H1 (cell line): ENCODE data around the gene ZMIZ1. TPM values are rescaled to one million over a fixed set of nuclear protein-coding genes. Genes with fewer than 3 reads are reported as not detected.

Source experiments
- CTCF ChIA-PET: fragments of 300-600 bp; sonication (Branson Sonifier 250); formaldehyde crosslinking; loops from one replicate; lab custom pipeline; 2021; ENCODE audit not compliant: partially characterized antibody; lab: Charles Lee
- POLR2A ChIA-PET: fragments of 300-600 bp; sonication (Branson Sonifier 250); formaldehyde crosslinking; loops from one replicate; lab custom pipeline; 2021; ENCODE audit warnings: inconsistent platforms; ENCODE audit not compliant: partially characterized antibody; lab: Charles Lee
- DNase-seq, 2 experiments: peaks; one replicate each; pipeline versions ENCODE4 v3.0.0 to v3.0.0-alpha.2; 2010 to 2022; ENCODE audit warnings: low spot score in 2 of 2, low read depth in 1 of 2, mixed read lengths in 1 of 2
- FAIRE-seq: peaks from 2 replicates; lab custom pipeline; 2011; peaks lifted over from hg19 to GRCh38; lab: Jason Lieb, UNC
- H2AFZ ChIP-seq: 2 replicates; pipeline ENCODE4 v1.8.1; 2012; ENCODE audit warnings: low read length, inconsistent platforms
- H2AK5ac ChIP-seq: 2 replicates; pipeline ENCODE4 v1.6.1; 2013; ENCODE audit warnings: low read depth, low read length
- H2BK120ac ChIP-seq: replicated peaks from 2 replicates; pipeline ENCODE3; 2013; ENCODE audit warnings: low read depth, low read length, inconsistent platforms
- H2BK12ac ChIP-seq: 2 replicates; pipeline ENCODE4 v1.6.1; 2013; ENCODE audit warnings: low read depth, low read length
- H2BK15ac ChIP-seq: 2 replicates; pipeline ENCODE4 v1.6.1; 2013; ENCODE audit warnings: low read length
- H2BK20ac ChIP-seq: 2 replicates; pipeline ENCODE4 v1.6.1; 2013; ENCODE audit warnings: low read length
- H2BK5ac ChIP-seq: 2 replicates; pipeline ENCODE4 v1.6.1; 2013; ENCODE audit warnings: low read depth, low read length
- H3K14ac ChIP-seq: 2 replicates; pipeline ENCODE4 v1.6.1; 2013; ENCODE audit warnings: inconsistent platforms; ENCODE audit not compliant: insufficient read length
- H3K18ac ChIP-seq: 2 replicates; pipeline ENCODE4 v1.6.1; 2013; ENCODE audit warnings: low read length; ENCODE audit errors: extremely low read depth
- H3K23ac ChIP-seq: 2 replicates; pipeline ENCODE4 v1.6.1; 2013; ENCODE audit warnings: inconsistent platforms; ENCODE audit not compliant: insufficient read length
- H3K23me2 ChIP-seq: 2 replicates; pipeline ENCODE4 v1.6.1; 2013; ENCODE audit warnings: low read depth, low read length
- H3K27ac ChIP-seq: 2 replicates; pipeline ENCODE4 v1.6.1; 2011; ENCODE audit warnings: low read depth, low read length, inconsistent platforms
- H3K27me3 ChIP-seq, 4 experiments: replicated peaks in 1 of 4; 1 replicate in 1 of 4; 2 replicates in 3 of 4; pipeline versions ENCODE4 v1.6.1 to v1.8.1; 2011 to 2013; ENCODE audit warnings: low read length in 3 of 4, mild to moderate bottlenecking in 3 of 4, inconsistent platforms in 2 of 4, mixed read lengths in 2 of 4, moderate library complexity in 1 of 4; ENCODE audit not compliant: control insufficient read depth in 3 of 4, insufficient read depth in 3 of 4; ENCODE audit errors: extremely low read depth in 1 of 4
- H3K36me3 ChIP-seq, 4 experiments: 2 replicates each; pipeline versions ENCODE4 v1.6.1 to v1.8.1; 2011 to 2013; ENCODE audit warnings: mild to moderate bottlenecking in 4 of 4, low read length in 3 of 4, moderate library complexity in 2 of 4, control low read depth in 1 of 4, inconsistent platforms in 1 of 4; ENCODE audit not compliant: insufficient read depth in 4 of 4, control insufficient read depth in 2 of 4
- H3K4ac ChIP-seq: replicated peaks from 2 replicates; pipeline ENCODE3; 2013; ENCODE audit warnings: low read length, low read depth, mixed read lengths, inconsistent platforms; ENCODE audit not compliant: insufficient read length
- H3K4me1 ChIP-seq, 4 experiments: replicated peaks in 1 of 4; 1 replicate in 1 of 4; 2 replicates in 3 of 4; pipeline versions ENCODE4 v1.6.1 to v1.8.1; 2011 to 2013; ENCODE audit warnings: low read length in 3 of 4, inconsistent platforms in 2 of 4, mixed read lengths in 1 of 4; ENCODE audit not compliant: insufficient read depth in 4 of 4, control insufficient read depth in 3 of 4
- H3K4me2 ChIP-seq, 2 experiments: 2 replicates each; pipeline versions ENCODE4 v1.6.1 to v1.8.1; 2011 to 2013; ENCODE audit warnings: low read depth in 2 of 2, low read length in 2 of 2, control low read depth in 1 of 2, inconsistent platforms in 1 of 2, mild to moderate bottlenecking in 1 of 2; ENCODE audit not compliant: insufficient read depth in 1 of 2
- H3K4me3 ChIP-seq, 4 experiments: fragments of 200-600, 300-600 bp in 1 of 4; sonication (generic), shearing (Covaris generic), sonication (Bioruptor Twin) in 1 of 4; 2 replicates each; pipeline versions ENCODE4 v1.5.1 to v1.8.1; 2011 to 2016; ENCODE audit warnings: low read length in 4 of 4, low read depth in 3 of 4, control low read depth in 2 of 4, inconsistent platforms in 2 of 4, mild to moderate bottlenecking in 2 of 4, mixed read lengths in 1 of 4, moderate library complexity in 1 of 4; ENCODE audit not compliant: insufficient read depth in 2 of 4; ENCODE audit errors: extremely low read depth in 1 of 4
- H3K56ac ChIP-seq: replicated peaks from 2 replicates; pipeline ENCODE3; 2013; ENCODE audit warnings: low read depth, mild to moderate bottlenecking, mixed read lengths, low read length, inconsistent platforms; ENCODE audit not compliant: insufficient read length
- H3K79me1 ChIP-seq: 2 replicates; pipeline ENCODE4 v1.6.1; 2013; ENCODE audit warnings: low read depth, low read length, control low read depth
- H3K79me2 ChIP-seq, 2 experiments: 2 replicates each; pipeline versions ENCODE4 v1.6.1 to v1.8.1; 2012 to 2013; ENCODE audit warnings: low read length in 2 of 2, mild to moderate bottlenecking in 2 of 2, inconsistent platforms in 1 of 2; ENCODE audit not compliant: insufficient read depth in 2 of 2, control insufficient read depth in 1 of 2
- H3K9ac ChIP-seq, 4 experiments: replicated peaks in 1 of 4; 1 replicate in 1 of 4; 2 replicates in 3 of 4; pipeline versions ENCODE4 v1.6.1 to v1.8.1; 2011 to 2013; ENCODE audit warnings: low read depth in 3 of 4, low read length in 3 of 4, control low read depth in 2 of 4, mild to moderate bottlenecking in 2 of 4, moderate library complexity in 2 of 4, inconsistent platforms in 1 of 4; ENCODE audit errors: extremely low read depth in 1 of 4
- H3K9me3 ChIP-seq, 2 experiments: 2 replicates each; pipeline versions ENCODE4 v1.6.1 to v1.8.1; 2012 to 2013; ENCODE audit warnings: mild to moderate bottlenecking in 2 of 2, moderate library complexity in 2 of 2, control low read depth in 1 of 2, inconsistent platforms in 1 of 2, low read depth in 1 of 2, low read length in 1 of 2, mixed read lengths in 1 of 2; ENCODE audit not compliant: insufficient read depth in 2 of 2
- H4K20me1 ChIP-seq, 2 experiments: replicated peaks in 1 of 2; 2 replicates each; pipeline versions ENCODE3 to v1.8.1; 2011 to 2013; ENCODE audit warnings: inconsistent platforms in 2 of 2, low read length in 2 of 2, mild to moderate bottlenecking in 1 of 2; ENCODE audit not compliant: insufficient read depth in 2 of 2, control insufficient read depth in 1 of 2
- H4K5ac ChIP-seq: 2 replicates; pipeline ENCODE4 v1.6.1; 2013; ENCODE audit warnings: low read length, low read depth, mixed read lengths, inconsistent platforms; ENCODE audit not compliant: insufficient read length
- H4K8ac ChIP-seq: 2 replicates; pipeline ENCODE4 v1.8.0; 2013; ENCODE audit warnings: mild to moderate bottlenecking, moderate library complexity, low read length, inconsistent platforms; ENCODE audit not compliant: insufficient read depth; ENCODE audit errors: extremely low read depth
- H4K91ac ChIP-seq: replicated peaks from 2 replicates; pipeline ENCODE3; 2013; ENCODE audit warnings: low read length, mixed read lengths, inconsistent platforms; ENCODE audit not compliant: insufficient read length
- ATF3 ChIP-seq: IDR thresholded peaks from 2 replicates; pipeline ENCODE4 v1.6.1; 2011; ENCODE audit warnings: low read depth, mild to moderate bottlenecking, low read length; ENCODE audit not compliant: insufficient read depth
- BACH1 ChIP-seq: IDR thresholded peaks from 2 replicates; pipeline ENCODE4 v1.6.1; 2012; ENCODE audit warnings: low read length, improper control_type of control experiment
- FOSL1 ChIP-seq: IDR thresholded peaks from 2 replicates; pipeline ENCODE4 v1.6.1; 2011; ENCODE audit warnings: mild to moderate bottlenecking, low read depth, low read length, moderate library complexity; ENCODE audit not compliant: insufficient read depth
- SP2 ChIP-seq: IDR thresholded peaks from 2 replicates; pipeline ENCODE4 v1.6.1; 2012; ENCODE audit warnings: mild to moderate bottlenecking, low read length, inconsistent platforms
- WGBS, 2 experiments: shearing (Covaris generic) in 1 of 2; methylation state at CpG; one replicate each; pipeline versions ENCODE4 v1.1.6 to v1.1.7; 2013 to 2015; ENCODE audit warnings: low lambda C conversion rate in 2 of 2, mixed read lengths in 2 of 2, inconsistent platforms in 1 of 2, low coverage in 1 of 2, missing lambda C conversion rate in 1 of 2; ENCODE audit not compliant: insufficient replicate concordance in 2 of 2, insufficient coverage in 1 of 2, insufficient read length in 1 of 2; ENCODE audit errors: extremely low coverage in 1 of 2, missing lambda C conversion rate in 1 of 2; 5-methylcytosine and 5-hydroxymethylcytosine counted together
- polyA plus RNA-seq, 7 experiments: library from polyadenylated mRNA; depleted of rRNA in 3 of 7; stranded (reverse) in 5 of 7; unstranded in 2 of 7; fragments of >200 nt in 5 of 7; fragments of 200-250 nt in 2 of 7; gene quantifications; 1 replicate in 5 of 7; 2 replicates in 1 of 7; 4 replicates in 1 of 7; pipeline versions ENCODE4 v1.2.1 to v1.2.3, GENCODE V29; 2011 to 2013; ENCODE audit warnings: missing spikeins in 2 of 7, mixed read lengths in 2 of 7
- total RNA-seq: library from RNA; stranded (reverse); fragmentation: NEBNext Ultra II Directional; extraction: Animal tissue kit (Norgen Biotek cat#: 25700); gene quantifications from 2 replicates; pipeline ENCODE4 v1.2.1, GENCODE V29; 2021

Gene ZMIZ1
- total and polyA plus RNA-seq, 2 of the 8 experiments (the other 6 are each of a cell fraction or from before 2014, with no cell fraction given): 8.1 to 28.0 TPM

GRCh38 chr10:79093658-79094411 lies 25.1 kb downstream of the ZMIZ1 start:
- Histone ChIP-seq H2BK5ac (no peak overlapping the region), H4K5ac (no peak overlapping the region), H3K23ac (no peak overlapping the region), H2BK20ac (no peak overlapping the region), H3K79me2 (peaks cover 15 to 94% of the 10 kb centered on the region in 2 experiments), H3K14ac (no peak overlapping the region), H3K9ac (no peak overlapping the region), H3K27me3 (no peaks in the 10 kb centered on the region), H3K9me3 (no peaks in the 10 kb centered on the region), H2BK15ac (no peak overlapping the region), H3K4me1 (peaks cover 0 to 29% (median 4%) of the 10 kb centered on the region in 4 experiments; a peak in 2 of 7 replicates), H2AK5ac (no peak overlapping the region), H3K27ac (no peak overlapping the region), H2BK120ac (no peak overlapping the region), H3K36me3 (no peaks in the 10 kb centered on the region), H3K56ac (no peak overlapping the region), H4K91ac (no peak overlapping the region), H2AFZ (no peak overlapping the region), H2BK12ac (no peak overlapping the region), H3K4ac (no peak overlapping the region), H3K23me2 (no peaks in the 10 kb centered on the region; the same call in 1 of the 2 replicates), H3K18ac (no peak overlapping the region), H3K79me1 (peaks cover 50% of the 10 kb centered on the region), H4K8ac (no peak overlapping the region; the same call in 1 of the 2 replicates), H3K4me2 (no peak overlapping the region), H4K20me1 (peaks cover 13 to 45% of the 10 kb centered on the region in 2 experiments), H3K4me3 (no peak overlapping the region)
- POLR2A ChIA-PET: interaction anchor here (0.6 to 1.3 kb wide), 4 partner anchors 19 to 59 kb away, joined by 3 to 4 read pairs (median 3); no protein-coding TSS in a partner anchor
- CTCF ChIA-PET: interaction anchor here (0.9 to 2.3 kb wide), 6 partner anchors 11 to 102 kb away, joined by 3 to 7 read pairs (median 5); no protein-coding TSS in a partner anchor
- no peak for DNase-seq
- no peak for FAIRE-seq
- 92% methylated on average over 24 of the region's 24 CpGs; no CpG with 5 or more reads in 1 of the 2 experiments for WGBS, 2 experiments
- no peak for TF ChIP-seq BACH1
- TF ChIP-seq SP2: no peak
- TF ChIP-seq ATF3: no peak
- TF ChIP-seq FOSL1: no peak
